Umbilical cord (tissue), 2 donors: ENCODE results near the gene HOXB3. TPM values are rescaled to one million over a fixed set of nuclear protein-coding genes. Genes with fewer than 3 reads are reported as not detected.

Source experiments
- DNase-seq: peaks from one replicate; pipeline ENCODE4 v3.0.0-alpha.2; 2015; ENCODE audit warnings: low spot score
- total RNA-seq: library from RNA; depleted of rRNA; stranded (reverse); fragments of >200 nt; gene quantifications from one replicate; pipeline ENCODE4 v1.2.3, GENCODE V29; 2014; ENCODE audit warnings: low replicate concordance; ENCODE audit not compliant: insufficient read depth

Gene HOXB3
- total RNA-seq, 1 donor from 2014 or later: 18.3 TPM

GRCh38 chr17:48588074-48588415 lies 2.0 kb downstream of the HOXB3 start:
- no peak for DNase-seq

GRCh38 chr17:48587276-48588073 lies 2.6 kb downstream of the HOXB3 start:
- no peak for DNase-seq

GRCh38 chr17:48586355-48587258 lies 3.4 kb downstream of the HOXB3 start:
- DNase-seq: no peak

GRCh38 chr17:48584223-48584741 lies 5.8 kb downstream of the HOXB3 start:
- DNase-seq: no peak

GRCh38 chr17:48583708-48584222 lies 6.3 kb downstream of the HOXB3 start:
- DNase-seq: no peak

GRCh38 chr17:48582750-48583069 lies 7.3 kb downstream of the HOXB3 start:
- DNase-seq: no peak

- DNase-seq: no peak
These were observed 10.1 kb downstream of the HOXB3 start for GRCh38 chr17:48579760-48580554.

GRCh38 chr17:48579471-48579759 lies 10.6 kb downstream of the HOXB3 start:
- DNase-seq: no peak

- no peak for DNase-seq
These were observed 11.2 kb downstream of the HOXB3 start for GRCh38 chr17:48578616-48579470.

GRCh38 chr17:48577946-48578615 lies 12.0 kb downstream of the HOXB3 start, which contains the start of gene HOXB4:
Gene HOXB4 (minus strand): TSS chr17:48578350. CDS start chr17:48578319, 31 bp downstream.
- DNase-seq: peak; percentile 85

- DNase-seq: peak; percentile 68
These were observed 12.6 kb downstream of the HOXB3 start for GRCh38 chr17:48577330-48577945.

- DNase-seq: no peak
These were observed 13.3 kb downstream of the HOXB3 start for GRCh38 chr17:48576479-48577309.

- no peak for DNase-seq
These were observed 14.2 kb downstream of the HOXB3 start for GRCh38 chr17:48575673-48576478.

- no peak for DNase-seq
These were observed 14.9 kb downstream of the HOXB3 start for GRCh38 chr17:48575066-48575582.

- DNase-seq: no peak
These were observed 15.5 kb downstream of the HOXB3 start for GRCh38 chr17:48574505-48575065.

- DNase-seq: no peak
These were observed 18.1 kb downstream of the HOXB3 start for GRCh38 chr17:48571826-48572417.
